Hepatic stellate cell (primary cell): ENCODE results near the gene TAF4B.
"Not testable (repeated sequence)": the region's sequence is repeated elsewhere in the genome, so short reads cannot be mapped to it uniquely, and the experiment has no call there.

Experiments used
- DNase-seq: peaks from one replicate; pipeline ENCODE4 v3.0.0; 2011; ENCODE audit warnings: low spot score

The TAF4B gene

GRCh38 chr18:26307161-26307773, 81.0 kb downstream of the TAF4B start:
- DNase-seq = peak; percentile 20

- DNase-seq = peak; percentile 11
Observed at GRCh38 chr18:26309281-26309680, 83.0 kb downstream of the TAF4B start.

GRCh38 chr18:26312199-26312598, 86.0 kb downstream of the TAF4B start:
- DNase-seq = no peak

GRCh38 chr18:26317398-26317797, 91.2 kb downstream of the TAF4B start:
- DNase-seq = no peak

- DNase-seq = no peak
Observed at GRCh38 chr18:26320686-26321085, 94.4 kb downstream of the TAF4B start.

- DNase-seq = no peak
Observed at GRCh38 chr18:26322890-26323653, 96.8 kb downstream of the TAF4B start.

GRCh38 chr18:26325771-26326170, 99.5 kb downstream of the TAF4B start:
- DNase-seq = no peak

GRCh38 chr18:26327062-26327461, 100.8 kb downstream of the TAF4B start:
- no peak for DNase-seq

- no peak for DNase-seq
Observed at GRCh38 chr18:26332991-26333390, 106.7 kb downstream of the TAF4B start.

GRCh38 chr18:26335156-26335555, 108.9 kb downstream of the TAF4B start:
- DNase-seq = no peak

- no peak for DNase-seq
Observed at GRCh38 chr18:26335571-26336487, 109.6 kb downstream of the TAF4B start.

- DNase-seq = no peak
Observed at GRCh38 chr18:26336572-26336971, 110.3 kb downstream of the TAF4B start.

GRCh38 chr18:26342646-26343045, 116.4 kb downstream of the TAF4B start:
- no peak for DNase-seq

- no peak for DNase-seq
Observed at GRCh38 chr18:26350961-26351360, 124.7 kb downstream of the TAF4B start.

- DNase-seq = no peak
Observed at GRCh38 chr18:26356045-26356785, 130.0 kb downstream of the TAF4B start.

- DNase-seq = no peak
Observed at GRCh38 chr18:26357960-26358359, 131.7 kb downstream of the TAF4B start.

GRCh38 chr18:26362021-26362420, 135.8 kb downstream of the TAF4B start:
- DNase-seq = no peak

GRCh38 chr18:26367425-26367824, 141.2 kb downstream of the TAF4B start:
- no peak for DNase-seq

- no peak for DNase-seq
Observed at GRCh38 chr18:26370037-26370436, 143.8 kb downstream of the TAF4B start.

- DNase-seq = no peak
Observed at GRCh38 chr18:26376105-26376504, 149.9 kb downstream of the TAF4B start.

- no peak for DNase-seq
Observed at GRCh38 chr18:26378701-26379100, 152.5 kb downstream of the TAF4B start.

GRCh38 chr18:26381555-26381954, 155.3 kb downstream of the TAF4B start:
- not testable (repeated sequence) for DNase-seq
